ENCODE measurements around the gene ARID4A.
"Not testable (repeated sequence)": the region's sequence is repeated elsewhere in the genome, so short reads cannot be mapped to it uniquely, and the experiment has no call there.

The ARID4A gene

GRCh38 chr14:58298477-58299400 lies at the start of gene ARID4A:
TSS of gene ARID4A (plus strand) at chr14:58298555. CDS start at chr14:58299855, 1,300 bp downstream.
- no peak for DNase-seq (ENCODE audit: low spot score)

- no peak for DNase-seq (ENCODE audit: low spot score)
Measured at GRCh38 chr14:58249611-58250010, 48.7 kb upstream of the ARID4A start.

- no peak for DNase-seq (ENCODE audit: low spot score)
Measured at GRCh38 chr14:58258156-58258555, 40.2 kb upstream of the ARID4A start.

GRCh38 chr14:58262005-58262404 lies 36.4 kb upstream of the ARID4A start:
- not testable (repeated sequence) for DNase-seq (ENCODE audit: low spot score)

- no peak for DNase-seq (ENCODE audit: low spot score)
Measured at GRCh38 chr14:58265401-58265800, 33.0 kb upstream of the ARID4A start.

GRCh38 chr14:58270628-58271027 lies 27.7 kb upstream of the ARID4A start:
- DNase-seq (ENCODE audit: low spot score) = no peak

GRCh38 chr14:58272588-58273372 lies 25.6 kb upstream of the ARID4A start:
- DNase-seq (ENCODE audit: low spot score) = peak; percentile 19

- DNase-seq (ENCODE audit: low spot score) = no peak
Measured at GRCh38 chr14:58274881-58275280, 23.5 kb upstream of the ARID4A start.

- DNase-seq (ENCODE audit: low spot score) = no peak
Measured at GRCh38 chr14:58275527-58276190, 22.7 kb upstream of the ARID4A start.

GRCh38 chr14:58276208-58276607 lies 22.1 kb upstream of the ARID4A start:
- DNase-seq (ENCODE audit: low spot score) = no peak

- no peak for DNase-seq (ENCODE audit: low spot score)
Measured at GRCh38 chr14:58278177-58278576, 20.2 kb upstream of the ARID4A start.

- peak; percentile 84 for DNase-seq (ENCODE audit: low spot score)
Measured at GRCh38 chr14:58280954-58281787, 17.2 kb upstream of the ARID4A start.

GRCh38 chr14:58281969-58282368 lies 16.4 kb upstream of the ARID4A start:
- DNase-seq (ENCODE audit: low spot score) = no peak

- no peak for DNase-seq (ENCODE audit: low spot score)
Measured at GRCh38 chr14:58282925-58283593, 15.3 kb upstream of the ARID4A start.

GRCh38 chr14:58283730-58284129 lies 14.6 kb upstream of the ARID4A start:
- no peak for DNase-seq (ENCODE audit: low spot score)

- no peak for DNase-seq (ENCODE audit: low spot score)
Measured at GRCh38 chr14:58285132-58285531, 13.2 kb upstream of the ARID4A start.

- DNase-seq (ENCODE audit: low spot score) = no peak
Measured at GRCh38 chr14:58287607-58288042, 10.7 kb upstream of the ARID4A start.

GRCh38 chr14:58288106-58288792 lies 10.1 kb upstream of the ARID4A start:
- DNase-seq (ENCODE audit: low spot score) = no peak

GRCh38 chr14:58291646-58292045 lies 6.7 kb upstream of the ARID4A start:
- no peak for DNase-seq (ENCODE audit: low spot score)

GRCh38 chr14:58292187-58292586 lies 6.2 kb upstream of the ARID4A start:
- DNase-seq (ENCODE audit: low spot score) = no peak
